Liver (tissue), 9 donors: ENCODE data around the gene BSPRY. TPM values are rescaled to one million over a fixed set of nuclear protein-coding genes. Genes with fewer than 3 reads are reported as not detected.
"Not testable (repeated sequence)": the region's sequence is repeated elsewhere in the genome, so short reads cannot be mapped to it uniquely, and the experiment has no call there.

Source experiments
- DNase-seq: peaks from one replicate; pipeline ENCODE4 v3.0.0-alpha.2; 2017; ENCODE audit warnings: low spot score
- H3K27ac ChIP-seq, 2 donors: one replicate each; pipeline ENCODE4 v1.7.0; 2013; ENCODE audit warnings: inconsistent platforms in 2 of 2, low read length in 2 of 2, control low read depth in 1 of 2, low read depth in 1 of 2, mild to moderate bottlenecking in 1 of 2
- H3K27me3 ChIP-seq, 4 donors: one replicate each; pipeline versions ENCODE4 v1.6.1 to v1.7.0; 2013; ENCODE audit warnings: low read length in 3 of 4, inconsistent platforms in 1 of 4, mild to moderate bottlenecking in 1 of 4, moderate library complexity in 1 of 4; ENCODE audit not compliant: control insufficient read depth in 4 of 4, insufficient read depth in 4 of 4
- H3K36me3 ChIP-seq, 4 donors: one replicate each; pipeline versions ENCODE4 v1.6.1 to v1.7.0; 2013; ENCODE audit warnings: low read length in 3 of 4, mild to moderate bottlenecking in 3 of 4, low read depth in 1 of 4, moderate library complexity in 1 of 4; ENCODE audit not compliant: control insufficient read depth in 4 of 4, insufficient read depth in 3 of 4
- H3K4me1 ChIP-seq, 4 donors: one replicate each; pipeline versions ENCODE4 v1.6.1 to v1.7.0; 2013; ENCODE audit warnings: low read length in 3 of 4, mild to moderate bottlenecking in 3 of 4, moderate library complexity in 1 of 4; ENCODE audit not compliant: control insufficient read depth in 4 of 4, insufficient read depth in 4 of 4
- H3K4me3 ChIP-seq, 3 donors: one replicate each; pipeline versions ENCODE4 v1.6.1 to v1.7.0; 2013; ENCODE audit warnings: low read length in 3 of 3, control low read depth in 1 of 3, low read depth in 1 of 3, mild to moderate bottlenecking in 1 of 3
- H3K9ac ChIP-seq, 2 donors: one replicate each; pipeline ENCODE4 v1.7.0; 2013; ENCODE audit warnings: low read length in 2 of 2, mild to moderate bottlenecking in 2 of 2, moderate library complexity in 2 of 2, control low read depth in 1 of 2, low read depth in 1 of 2
- H3K9me3 ChIP-seq, 4 donors: one replicate each; pipeline versions ENCODE4 v1.6.1 to v1.7.0; 2013; ENCODE audit warnings: low read length in 3 of 4; ENCODE audit not compliant: control insufficient read depth in 4 of 4
- EGR1 ChIP-seq, 2 donors: IDR thresholded peaks; 2 replicates each; pipeline ENCODE4 v1.6.1; 2016 to 2018; ENCODE audit warnings: antibody characterized with exemption in 2 of 2, low read depth in 2 of 2
- FOXA1 ChIP-seq: IDR thresholded peaks from 2 replicates; pipeline ENCODE4 v1.6.1; 2016; ENCODE audit warnings: antibody characterized with exemption
- FOXA2 ChIP-seq: IDR thresholded peaks from 2 replicates; pipeline ENCODE4 v1.6.1; 2016; ENCODE audit warnings: antibody characterized with exemption
- GABPA ChIP-seq, 2 donors: IDR thresholded peaks in 1 of 2; conservative IDR thresholded peaks in 1 of 2; 2 replicates each; pipeline ENCODE4 v1.6.1; 2016; ENCODE audit warnings: antibody characterized with exemption in 2 of 2, mild to moderate bottlenecking in 1 of 2, moderate library complexity in 1 of 2
- HNF4G ChIP-seq: IDR thresholded peaks from 2 replicates; pipeline ENCODE4 v1.6.1; 2016; ENCODE audit warnings: antibody characterized with exemption
- JUND ChIP-seq, 2 donors: IDR thresholded peaks; 2 replicates each; pipeline ENCODE4 v1.6.1; 2016; ENCODE audit warnings: antibody characterized with exemption in 2 of 2
- NR2F2 ChIP-seq: IDR thresholded peaks from 2 replicates; pipeline ENCODE4 v1.6.1; 2016; ENCODE audit warnings: antibody characterized with exemption
- RAD21 ChIP-seq, 2 donors: IDR thresholded peaks; 2 replicates each; pipeline ENCODE4 v1.6.1; 2016; ENCODE audit warnings: antibody characterized with exemption in 2 of 2, mild to moderate bottlenecking in 2 of 2
- RXRA ChIP-seq, 2 donors: IDR thresholded peaks; 2 replicates each; pipeline ENCODE4 v1.6.1; 2017 to 2018; ENCODE audit warnings: antibody characterized with exemption in 2 of 2, mild to moderate bottlenecking in 1 of 2
- TAF1 ChIP-seq: conservative IDR thresholded peaks from 2 replicates; pipeline ENCODE4 v1.6.1; 2016; ENCODE audit warnings: antibody characterized with exemption, mild to moderate bottlenecking
- whole genome bisulfite sequencing: extraction: QIAGEN DNeasy Blood & Tissue Kit; methylation state at CpG from one replicate; pipeline ENCODE4 v1.1.7; 2013; 5-methylcytosine and 5-hydroxymethylcytosine counted together
- polyA plus RNA-seq, 2 donors: library from polyadenylated mRNA; stranded (reverse) in 1 of 2; unstranded in 1 of 2; fragments of 200-250 nt in 1 of 2; fragments of >200 nt in 1 of 2; fragmentation: Nextera tagmentation in 1 of 2; extraction: Ambion mirVana in 1 of 2; gene quantifications; one replicate each; pipeline versions ENCODE4 v1.2.1 to v1.2.3, GENCODE V29; 2013 to 2015
- total RNA-seq, 2 donors: library from RNA; depleted of rRNA; stranded (reverse); fragments of >200 nt; gene quantifications; one replicate each; pipeline ENCODE4 v1.2.3, GENCODE V29; 2014
- TF ChIP-seq, protein P1 (sequence below): IDR thresholded peaks from 2 replicates; pipeline ENCODE4 v1.6.1; 2016; ENCODE audit warnings: antibody characterized with exemption
- TF ChIP-seq, protein P2 (sequence below): IDR thresholded peaks from 2 replicates; pipeline ENCODE4 v1.6.1; 2016; ENCODE audit warnings: antibody characterized with exemption, mild to moderate bottlenecking
- TF ChIP-seq, protein P3 (sequence below): IDR thresholded peaks from 2 replicates; pipeline ENCODE4 v1.6.1; 2016; ENCODE audit warnings: antibody characterized with exemption
- TF ChIP-seq, protein P4 (sequence below): IDR thresholded peaks from 2 replicates; pipeline ENCODE4 v1.6.1; 2016; ENCODE audit warnings: antibody characterized with exemption
- TF ChIP-seq, protein P5 (sequence below): fragments of 150-350 bp; IDR thresholded peaks from 2 replicates; pipeline ENCODE4 v1.5.1; 2017; ENCODE audit warnings: improper control_type of control experiment, low read depth, low read length; ENCODE audit not compliant: missing input control
- donor health status: healthy.
- donor health status: healthy.
- donor health status: healthy.
- donor health status: healthy.
- donor health status: healthy.

Gene BSPRY
- total and polyA plus RNA-seq, 4 donors: 0.31 to 2.3 (median 0.65) TPM

DNA sequence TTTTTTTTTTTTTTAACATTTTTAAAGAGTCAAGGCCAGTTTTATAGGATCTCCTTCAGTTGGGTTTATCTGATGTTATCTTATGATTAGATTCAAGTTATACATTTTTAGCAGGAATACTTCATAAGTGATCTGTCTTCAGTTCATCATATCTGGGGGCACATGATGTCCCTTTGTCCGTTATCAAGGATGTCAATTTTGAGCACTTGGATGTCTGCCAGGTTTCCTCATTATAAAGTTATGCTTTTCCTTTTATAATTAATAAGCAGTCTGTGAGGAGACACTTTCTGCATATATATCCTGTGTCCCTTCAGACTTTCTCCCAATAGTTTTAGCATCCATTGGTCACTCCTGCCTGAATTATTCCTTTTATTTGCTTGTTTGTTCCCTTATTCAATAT is 15.6 kb downstream of the BSPRY start:
- Histone ChIP-seq H3K4me1 (peaks cover 4 to 17% (median 12%) of the 10 kb centered on the region in 4 donors), H3K27me3 (no peaks in the 10 kb centered on the region), H3K4me3 (no peak overlapping the region), H3K27ac (no peak overlapping the region), H3K9ac (no peak overlapping the region), H3K9me3 (no peaks in the 10 kb centered on the region), H3K36me3 (no peaks in the 10 kb centered on the region)
- DNase-seq: no peak
- TF ChIP-seq, protein P1, sequence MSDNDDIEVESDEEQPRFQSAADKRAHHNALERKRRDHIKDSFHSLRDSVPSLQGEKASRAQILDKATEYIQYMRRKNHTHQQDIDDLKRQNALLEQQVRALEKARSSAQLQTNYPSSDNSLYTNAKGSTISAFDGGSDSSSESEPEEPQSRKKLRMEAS: no peak
- TF ChIP-seq TAF1 (no peak), JUND (IDR thresholded peaks at IDR 0.05) (no peak), FOXA2 (no peak), FOXA1 (no peak), NR2F2 (no peak), EGR1 (IDR thresholded peaks at IDR 0.05; ENCODE audit: low read depth in 2 of 2) (no peak), RXRA (IDR thresholded peaks at IDR 0.05) (no peak), RAD21 (IDR thresholded peaks at IDR 0.05) (no peak), HNF4G (no peak), GABPA (IDR thresholded peaks at IDR 0.05 in 1 of 2, conservative IDR thresholded peaks at IDR 0.05 in 1 of 2) (no peak)
- TF ChIP-seq, protein P2, sequence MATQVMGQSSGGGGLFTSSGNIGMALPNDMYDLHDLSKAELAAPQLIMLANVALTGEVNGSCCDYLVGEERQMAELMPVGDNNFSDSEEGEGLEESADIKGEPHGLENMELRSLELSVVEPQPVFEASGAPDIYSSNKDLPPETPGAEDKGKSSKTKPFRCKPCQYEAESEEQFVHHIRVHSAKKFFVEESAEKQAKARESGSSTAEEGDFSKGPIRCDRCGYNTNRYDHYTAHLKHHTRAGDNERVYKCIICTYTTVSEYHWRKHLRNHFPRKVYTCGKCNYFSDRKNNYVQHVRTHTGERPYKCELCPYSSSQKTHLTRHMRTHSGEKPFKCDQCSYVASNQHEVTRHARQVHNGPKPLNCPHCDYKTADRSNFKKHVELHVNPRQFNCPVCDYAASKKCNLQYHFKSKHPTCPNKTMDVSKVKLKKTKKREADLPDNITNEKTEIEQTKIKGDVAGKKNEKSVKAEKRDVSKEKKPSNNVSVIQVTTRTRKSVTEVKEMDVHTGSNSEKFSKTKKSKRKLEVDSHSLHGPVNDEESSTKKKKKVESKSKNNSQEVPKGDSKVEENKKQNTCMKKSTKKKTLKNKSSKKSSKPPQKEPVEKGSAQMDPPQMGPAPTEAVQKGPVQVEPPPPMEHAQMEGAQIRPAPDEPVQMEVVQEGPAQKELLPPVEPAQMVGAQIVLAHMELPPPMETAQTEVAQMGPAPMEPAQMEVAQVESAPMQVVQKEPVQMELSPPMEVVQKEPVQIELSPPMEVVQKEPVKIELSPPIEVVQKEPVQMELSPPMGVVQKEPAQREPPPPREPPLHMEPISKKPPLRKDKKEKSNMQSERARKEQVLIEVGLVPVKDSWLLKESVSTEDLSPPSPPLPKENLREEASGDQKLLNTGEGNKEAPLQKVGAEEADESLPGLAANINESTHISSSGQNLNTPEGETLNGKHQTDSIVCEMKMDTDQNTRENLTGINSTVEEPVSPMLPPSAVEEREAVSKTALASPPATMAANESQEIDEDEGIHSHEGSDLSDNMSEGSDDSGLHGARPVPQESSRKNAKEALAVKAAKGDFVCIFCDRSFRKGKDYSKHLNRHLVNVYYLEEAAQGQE: no peak
- TF ChIP-seq, protein P3, sequence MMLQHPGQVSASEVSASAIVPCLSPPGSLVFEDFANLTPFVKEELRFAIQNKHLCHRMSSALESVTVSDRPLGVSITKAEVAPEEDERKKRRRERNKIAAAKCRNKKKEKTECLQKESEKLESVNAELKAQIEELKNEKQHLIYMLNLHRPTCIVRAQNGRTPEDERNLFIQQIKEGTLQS: no peak
- TF ChIP-seq, protein P4, sequence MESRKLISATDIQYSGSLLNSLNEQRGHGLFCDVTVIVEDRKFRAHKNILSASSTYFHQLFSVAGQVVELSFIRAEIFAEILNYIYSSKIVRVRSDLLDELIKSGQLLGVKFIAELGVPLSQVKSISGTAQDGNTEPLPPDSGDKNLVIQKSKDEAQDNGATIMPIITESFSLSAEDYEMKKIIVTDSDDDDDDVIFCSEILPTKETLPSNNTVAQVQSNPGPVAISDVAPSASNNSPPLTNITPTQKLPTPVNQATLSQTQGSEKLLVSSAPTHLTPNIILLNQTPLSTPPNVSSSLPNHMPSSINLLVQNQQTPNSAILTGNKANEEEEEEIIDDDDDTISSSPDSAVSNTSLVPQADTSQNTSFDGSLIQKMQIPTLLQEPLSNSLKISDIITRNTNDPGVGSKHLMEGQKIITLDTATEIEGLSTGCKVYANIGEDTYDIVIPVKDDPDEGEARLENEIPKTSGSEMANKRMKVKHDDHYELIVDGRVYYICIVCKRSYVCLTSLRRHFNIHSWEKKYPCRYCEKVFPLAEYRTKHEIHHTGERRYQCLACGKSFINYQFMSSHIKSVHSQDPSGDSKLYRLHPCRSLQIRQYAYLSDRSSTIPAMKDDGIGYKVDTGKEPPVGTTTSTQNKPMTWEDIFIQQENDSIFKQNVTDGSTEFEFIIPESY: no peak
- TF ChIP-seq, protein P5, sequence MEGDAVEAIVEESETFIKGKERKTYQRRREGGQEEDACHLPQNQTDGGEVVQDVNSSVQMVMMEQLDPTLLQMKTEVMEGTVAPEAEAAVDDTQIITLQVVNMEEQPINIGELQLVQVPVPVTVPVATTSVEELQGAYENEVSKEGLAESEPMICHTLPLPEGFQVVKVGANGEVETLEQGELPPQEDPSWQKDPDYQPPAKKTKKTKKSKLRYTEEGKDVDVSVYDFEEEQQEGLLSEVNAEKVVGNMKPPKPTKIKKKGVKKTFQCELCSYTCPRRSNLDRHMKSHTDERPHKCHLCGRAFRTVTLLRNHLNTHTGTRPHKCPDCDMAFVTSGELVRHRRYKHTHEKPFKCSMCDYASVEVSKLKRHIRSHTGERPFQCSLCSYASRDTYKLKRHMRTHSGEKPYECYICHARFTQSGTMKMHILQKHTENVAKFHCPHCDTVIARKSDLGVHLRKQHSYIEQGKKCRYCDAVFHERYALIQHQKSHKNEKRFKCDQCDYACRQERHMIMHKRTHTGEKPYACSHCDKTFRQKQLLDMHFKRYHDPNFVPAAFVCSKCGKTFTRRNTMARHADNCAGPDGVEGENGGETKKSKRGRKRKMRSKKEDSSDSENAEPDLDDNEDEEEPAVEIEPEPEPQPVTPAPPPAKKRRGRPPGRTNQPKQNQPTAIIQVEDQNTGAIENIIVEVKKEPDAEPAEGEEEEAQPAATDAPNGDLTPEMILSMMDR: no peak
- WGBS: 77% methylated on average over 1 of the region's 1 CpG

DNA sequence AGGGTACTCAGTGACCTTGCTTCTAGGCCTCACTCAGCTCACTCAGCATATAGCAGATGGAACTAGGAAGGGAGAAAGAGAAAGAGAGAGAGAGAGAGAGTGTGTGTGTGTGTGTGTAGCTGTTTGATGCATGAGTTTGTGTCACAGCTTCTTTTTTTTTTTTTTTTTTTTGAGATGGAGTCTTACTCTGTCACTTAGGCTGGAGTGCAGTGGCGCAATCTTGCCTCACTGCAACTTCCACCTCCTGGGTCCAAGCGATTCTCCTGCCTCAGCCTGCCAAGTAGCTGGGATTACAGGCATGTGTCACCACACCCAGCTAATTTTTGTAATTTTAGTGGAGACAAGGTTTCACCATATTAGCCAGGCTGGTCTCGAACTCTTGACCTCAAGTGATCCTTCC is 16.3 kb downstream of the BSPRY start:
- not testable (repeated sequence) for H3K36me3 ChIP-seq, H3K9ac ChIP-seq, DNase-seq, H3K27ac ChIP-seq, H3K4me3 ChIP-seq, H3K27me3 ChIP-seq, H3K9me3 ChIP-seq
- WGBS: 75% methylated on average over 3 of the region's 3 CpGs
- H3K4me1 ChIP-seq: peaks cover 4 to 24% (median 16%) of the 10 kb centered on the region in 4 donors
